GM06990 (cell line): Measurements from ENCODE around the gene APBB2.

Source experiments
- DNase-seq: peaks from one replicate; pipeline ENCODE4 v3.0.0-alpha.2; 2011; ENCODE audit not compliant: insufficient read length; ENCODE audit errors: extremely low read depth
- H3K27me3 ChIP-seq: replicated peaks from 2 replicates; pipeline ENCODE4 v1.6.0; 2011; ENCODE audit warnings: low read length; ENCODE audit not compliant: control insufficient read depth, insufficient read depth
- H3K36me3 ChIP-seq: 2 replicates; pipeline ENCODE4 v1.5.1; 2011; ENCODE audit warnings: low read length; ENCODE audit not compliant: control insufficient read depth, insufficient read depth
- H3K4me3 ChIP-seq: replicated peaks from 2 replicates; pipeline ENCODE4 v1.5.1; 2011; ENCODE audit warnings: low read depth, mild to moderate bottlenecking, control low read depth, low read length
- CTCF ChIP-seq: IDR thresholded peaks from 2 replicates; pipeline ENCODE4 v1.5.1; 2011; ENCODE audit warnings: low read length, control low read depth, mild to moderate bottlenecking, inconsistent platforms; ENCODE audit not compliant: insufficient read depth, poor library complexity, severe bottlenecking

Gene APBB2

GRCh38 chr4:40971338-40971737 lies 243.0 kb downstream of the APBB2 start:
- H3K36me3 ChIP-seq, result no peaks in the 10 kb centered on the region
- no peak for DNase-seq
- no peak for TF ChIP-seq CTCF
- H3K4me3 ChIP-seq, result no peak overlapping the region
- H3K27me3 ChIP-seq, result no peaks in the 10 kb centered on the region

- no peak for DNase-seq
- no peak for TF ChIP-seq CTCF
- Histone ChIP-seq H3K36me3 (no peaks in the 10 kb centered on the region), H3K4me3 (no peak overlapping the region), H3K27me3 (no peaks in the 10 kb centered on the region)
Measured at GRCh38 chr4:40969501-40969900, 244.8 kb downstream of the APBB2 start.

- Histone ChIP-seq H3K27me3 (no peaks in the 10 kb centered on the region), H3K4me3 (no peak overlapping the region), H3K36me3 (no peaks in the 10 kb centered on the region)
- DNase-seq, result no peak
- TF ChIP-seq CTCF, result no peak
Measured at GRCh38 chr4:40967550-40967949, 246.8 kb downstream of the APBB2 start.

- no peak overlapping the region for H3K4me3 ChIP-seq
- no peaks in the 10 kb centered on the region for H3K27me3 ChIP-seq
- H3K36me3 ChIP-seq, result no peaks in the 10 kb centered on the region
- TF ChIP-seq CTCF, result no peak
- DNase-seq, result no peak
Measured at GRCh38 chr4:40966091-40966490, 248.3 kb downstream of the APBB2 start.

GRCh38 chr4:40963897-40964478 lies 250.4 kb downstream of the APBB2 start:
- no peak for DNase-seq
- Histone ChIP-seq H3K27me3 (no peaks in the 10 kb centered on the region), H3K36me3 (no peaks in the 10 kb centered on the region), H3K4me3 (no peak overlapping the region)
- TF ChIP-seq CTCF, result no peak

- Histone ChIP-seq H3K4me3 (no peak overlapping the region), H3K36me3 (no peaks in the 10 kb centered on the region), H3K27me3 (no peaks in the 10 kb centered on the region)
- DNase-seq, result no peak
- TF ChIP-seq CTCF, result no peak
Measured at GRCh38 chr4:40962551-40963180, 251.7 kb downstream of the APBB2 start.
